SU-DHL-6 (cell line): ENCODE data around the gene PSMB3.

ENCODE experiments used
- H2AFZ ChIP-seq: fragments of 200-600 bp; sonication (generic); 2 replicates; pipeline ENCODE4 v1.6.1; 2014; ENCODE audit warnings: low read depth, mild to moderate bottlenecking, moderate library complexity, mixed read lengths, antibody characterized with exemption, low read length; ENCODE audit not compliant: severe bottlenecking
- H3F3A ChIP-seq: fragments of 200-600 bp; shearing (Covaris generic); 2 replicates; pipeline ENCODE4 v1.6.0; 2016; ENCODE audit warnings: antibody characterized with exemption, mild to moderate bottlenecking; ENCODE audit not compliant: insufficient read depth
- H3K27ac ChIP-seq: fragments of 200-600 bp; sonication (generic); 2 replicates; pipeline ENCODE4 v1.5.1; 2016; ENCODE audit warnings: low read depth, mild to moderate bottlenecking, low read length, moderate library complexity, mixed read lengths
- H3K27me3 ChIP-seq: fragments of 200-600 bp; sonication (generic), shearing (Covaris generic); 2 replicates; pipeline ENCODE4 v1.6.0; 2014; ENCODE audit warnings: mild to moderate bottlenecking, low read length
- H3K36me3 ChIP-seq: fragments of 200-600 bp; sonication (generic); 2 replicates; pipeline ENCODE4 v1.6.1; 2014; ENCODE audit warnings: mild to moderate bottlenecking, low read length, mixed read lengths
- H3K4me2 ChIP-seq: fragments of 300-600, 200-600 bp; shearing (Covaris generic), sonication (generic); 2 replicates; pipeline ENCODE4 v1.6.0; 2014; ENCODE audit warnings: low read length, low read depth, mild to moderate bottlenecking; ENCODE audit not compliant: poor library complexity, severe bottlenecking
- H3K4me3 ChIP-seq: fragments of 200-600 bp; sonication (generic); 2 replicates; pipeline ENCODE4 v1.5.1; 2014; ENCODE audit warnings: antibody characterized with exemption, low read length, mild to moderate bottlenecking, mixed read lengths; ENCODE audit not compliant: insufficient read depth, poor library complexity, severe bottlenecking
- H3K79me2 ChIP-seq: fragments of 200-600 bp; sonication (generic); 2 replicates; pipeline ENCODE4 v1.6.1; 2014; ENCODE audit warnings: mild to moderate bottlenecking, low read length, moderate library complexity; ENCODE audit not compliant: insufficient read depth
- H3K9ac ChIP-seq: fragments of 200-600 bp; sonication (generic); 2 replicates; pipeline ENCODE4 v1.7.0; 2014; ENCODE audit warnings: mild to moderate bottlenecking, low read length
- H3K9me2 ChIP-seq: fragments of 200-600 bp; sonication (generic); replicated peaks from 2 replicates; pipeline ENCODE4 v1.6.1; 2014; ENCODE audit warnings: low read length; ENCODE audit not compliant: insufficient read depth
- H3K9me3 ChIP-seq: fragments of 200-600 bp; sonication (generic); 2 replicates; pipeline ENCODE4 v1.6.1; 2014; ENCODE audit warnings: low read length, mixed read lengths; ENCODE audit not compliant: insufficient read depth
- H4K20me1 ChIP-seq: fragments of 200-600 bp; sonication (generic); 2 replicates; pipeline ENCODE4 v1.6.1; 2014; ENCODE audit warnings: low read depth, mild to moderate bottlenecking, antibody characterized with exemption, low read length, moderate library complexity, mixed read lengths
- CTCF ChIP-seq: fragments of 200-600 bp; sonication (generic); IDR thresholded peaks from one replicate; pipeline ENCODE4 v1.5.1; 2017; ENCODE audit warnings: antibody characterized with exemption, mild to moderate bottlenecking, low read length, moderate library complexity; ENCODE audit not compliant: insufficient read depth, poor library complexity, severe bottlenecking
- EZH2phosphoT487 ChIP-seq: fragments of 200-600 bp; sonication (generic), shearing (Covaris generic); conservative IDR thresholded peaks from 2 replicates; pipeline ENCODE4 v1.6.1; 2018; ENCODE audit warnings: mild to moderate bottlenecking, antibody characterized with exemption, low read length, moderate library complexity, mixed read lengths

The PSMB3 gene

GRCh38 chr17:38715216-38715943 is 37.2 kb upstream of the PSMB3 start:
- H3F3A ChIP-seq, result no peaks in the 10 kb centered on the region
- H3K4me2 ChIP-seq, result no peak overlapping the region

GRCh38 chr17:38716368-38717005 is 36.1 kb upstream of the PSMB3 start:
- no peak overlapping the region for H3K9ac ChIP-seq
- H3K4me2 ChIP-seq, result no peak overlapping the region
- no peaks in the 10 kb centered on the region for H3K27me3 ChIP-seq
- no peaks in the 10 kb centered on the region for H4K20me1 ChIP-seq
- no peaks in the 10 kb centered on the region for H3K9me2 ChIP-seq
- TF ChIP-seq EZH2phosphoT487, result no peak
- no peak for TF ChIP-seq CTCF
- no peaks in the 10 kb centered on the region for H3K9me3 ChIP-seq
- peaks cover 3% of the 10 kb centered on the region; the same call in 1 of the 2 replicates for H3K36me3 ChIP-seq
- no peak overlapping the region for H3K4me3 ChIP-seq
- no peaks in the 10 kb centered on the region for H3K79me2 ChIP-seq
- H3F3A ChIP-seq, result no peaks in the 10 kb centered on the region
- H2AFZ ChIP-seq, result no peak overlapping the region
- no peak overlapping the region for H3K27ac ChIP-seq

More at GRCh38 chr17:38715216-38715943, 37.2 kb upstream of the PSMB3 start:
- H2AFZ ChIP-seq, result no peak overlapping the region
- H3K36me3 ChIP-seq, result no peaks in the 10 kb centered on the region; the same call in 1 of the 2 replicates
- no peak for TF ChIP-seq EZH2phosphoT487
- no peak for TF ChIP-seq CTCF
- no peaks in the 10 kb centered on the region for H3K9me3 ChIP-seq
- no peaks in the 10 kb centered on the region for H4K20me1 ChIP-seq
- H3K79me2 ChIP-seq, result no peaks in the 10 kb centered on the region
- H3K9me2 ChIP-seq, result no peaks in the 10 kb centered on the region
- H3K4me3 ChIP-seq, result no peak overlapping the region
- H3K27me3 ChIP-seq, result no peaks in the 10 kb centered on the region
- H3K27ac ChIP-seq, result no peak overlapping the region
- H3K9ac ChIP-seq, result no peak overlapping the region

DNA sequence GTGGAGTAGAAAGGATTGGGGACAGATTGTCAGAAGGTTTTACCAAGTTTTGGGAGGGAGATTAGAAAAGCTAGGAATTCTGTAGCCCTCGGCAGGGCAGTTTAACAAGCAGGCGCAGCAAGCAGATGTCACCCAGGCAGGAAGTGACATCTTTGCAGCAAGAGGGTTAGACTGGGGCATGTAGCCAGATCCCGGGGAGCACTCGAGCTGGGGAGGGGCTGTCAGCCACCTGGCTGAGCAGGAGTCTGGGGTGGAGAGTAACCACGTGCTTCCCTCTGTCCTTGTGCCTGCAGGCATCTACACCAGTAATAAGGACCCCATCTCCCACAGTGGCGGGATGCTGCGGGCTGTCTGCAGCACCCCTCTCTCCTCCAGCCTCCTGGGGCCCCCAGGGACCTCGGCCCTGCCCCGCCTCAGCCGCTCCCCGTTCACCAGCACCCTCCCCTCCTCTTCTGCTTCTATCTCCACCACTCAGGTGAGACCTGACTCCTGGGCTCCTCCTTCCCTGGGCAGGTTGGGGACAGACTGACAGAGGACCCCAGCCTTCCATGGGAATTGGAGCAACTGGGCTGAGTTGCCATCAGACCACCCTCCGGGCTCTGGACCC is 35.3 kb upstream of the PSMB3 start:
- no peak for TF ChIP-seq CTCF
- Histone ChIP-seq H3K4me2 (no peak overlapping the region), H3K4me3 (no peak overlapping the region), H3K27me3 (no peaks in the 10 kb centered on the region), H3K9me3 (no peaks in the 10 kb centered on the region), H4K20me1 (no peaks in the 10 kb centered on the region), H3K9me2 (no peaks in the 10 kb centered on the region), H3K36me3 (peaks cover 3% of the 10 kb centered on the region; the same call in 1 of the 2 replicates), H3K9ac (no peak overlapping the region), H2AFZ (no peak overlapping the region), H3K27ac (no peak overlapping the region), H3K79me2 (no peaks in the 10 kb centered on the region), H3F3A (no peaks in the 10 kb centered on the region)
